ENCODE results near the gene CNMD.

CNMD gene

DNA sequence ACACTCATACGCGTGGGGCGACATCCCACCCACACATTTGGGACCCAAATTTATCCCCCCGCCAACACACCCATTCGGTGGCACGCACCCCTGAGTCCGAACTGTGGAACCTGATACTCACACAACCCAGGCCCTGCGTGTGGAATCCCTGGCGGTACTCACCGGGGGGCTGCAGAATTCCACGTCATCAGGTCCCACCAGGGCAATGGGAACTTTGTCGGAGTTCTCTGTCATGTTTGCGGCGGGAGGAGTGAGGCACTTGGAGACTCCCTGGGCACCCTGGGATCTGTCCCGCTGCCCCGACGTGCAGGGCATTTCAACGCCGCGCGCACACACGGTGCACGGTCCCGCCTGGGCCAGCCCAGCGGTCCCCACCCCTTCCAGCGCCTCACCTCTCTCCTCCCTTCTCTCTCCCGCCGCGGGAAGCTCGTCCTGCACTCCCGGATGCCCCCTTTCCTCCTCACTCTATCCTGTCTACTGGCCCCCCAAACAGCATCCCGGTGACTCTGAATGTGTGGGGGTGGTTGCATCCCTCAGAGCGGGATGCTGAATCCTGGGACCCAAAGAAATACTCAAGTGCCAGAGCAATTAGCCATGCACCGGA, at the start of gene CNMD:
Gene CNMD, minus strand, starts transcription at position 353 of the 604 bp plus-strand sequence. Its CDS starts 119 bp downstream, at position 234.
- peak within 1 kb of the TSS; percentile 94 for H3K4me3 ChIP-seq (ENCODE audit: low read depth, low read length)
- H3K9ac ChIP-seq (ENCODE audit: low read length) = peak within 1 kb of the TSS; percentile 78
- H3K36me3 ChIP-seq (ENCODE audit: control insufficient read depth, insufficient read depth, low read length) = peaks cover 5% of the 10 kb centered on the region; the same call in 1 of the 2 replicates
- peaks cover 19% of the 10 kb centered on the region; the same call in 1 of the 2 replicates for H3K27me3 ChIP-seq (ENCODE audit: control insufficient read depth, insufficient read depth, low read length)
- peaks cover 3% of the 10 kb centered on the region; the same call in 1 of the 2 replicates for H3K9me3 ChIP-seq (ENCODE audit: control insufficient read depth, insufficient read depth, low read depth, low read length)
- H3K27ac ChIP-seq (ENCODE audit: low read depth, low read length) = peak within 1 kb of the TSS; percentile 54
- peaks cover 50% of the 10 kb centered on the region for H3K4me1 ChIP-seq (ENCODE audit: control insufficient read depth, insufficient read depth, low read length)

DNA sequence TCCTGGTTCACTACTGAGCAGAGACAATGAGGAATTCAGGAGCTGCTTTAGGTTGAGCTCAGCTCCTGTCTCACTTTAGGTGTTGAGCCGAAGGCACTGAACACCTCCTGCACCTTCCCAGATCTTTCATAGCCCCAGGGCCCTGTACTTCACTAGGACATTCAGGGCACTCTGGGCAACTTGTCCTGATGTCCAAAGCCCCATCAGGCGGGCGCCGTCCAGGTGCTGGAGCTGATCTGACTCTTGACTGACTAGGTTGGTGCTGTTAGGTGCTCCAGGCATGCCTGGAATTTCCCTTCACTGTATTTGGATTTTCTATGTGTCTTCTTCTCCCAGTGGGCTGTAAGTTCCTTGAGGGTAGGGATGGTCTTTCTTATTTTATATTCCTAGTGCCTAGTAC, 48.4 kb upstream of the CNMD start:
- Histone ChIP-seq H3K9ac (ENCODE audit: low read length) (no peak overlapping the region), H3K36me3 (ENCODE audit: control insufficient read depth, insufficient read depth, low read length) (no peaks in the 10 kb centered on the region), H3K4me3 (ENCODE audit: low read depth, low read length) (no peak overlapping the region), H3K27me3 (ENCODE audit: control insufficient read depth, insufficient read depth, low read length) (no peaks in the 10 kb centered on the region), H3K4me1 (ENCODE audit: control insufficient read depth, insufficient read depth, low read length) (peaks cover 10% of the 10 kb centered on the region), H3K9me3 (ENCODE audit: control insufficient read depth, insufficient read depth, low read depth, low read length) (no peaks in the 10 kb centered on the region), H3K27ac (ENCODE audit: low read depth, low read length) (no peak overlapping the region)

DNA sequence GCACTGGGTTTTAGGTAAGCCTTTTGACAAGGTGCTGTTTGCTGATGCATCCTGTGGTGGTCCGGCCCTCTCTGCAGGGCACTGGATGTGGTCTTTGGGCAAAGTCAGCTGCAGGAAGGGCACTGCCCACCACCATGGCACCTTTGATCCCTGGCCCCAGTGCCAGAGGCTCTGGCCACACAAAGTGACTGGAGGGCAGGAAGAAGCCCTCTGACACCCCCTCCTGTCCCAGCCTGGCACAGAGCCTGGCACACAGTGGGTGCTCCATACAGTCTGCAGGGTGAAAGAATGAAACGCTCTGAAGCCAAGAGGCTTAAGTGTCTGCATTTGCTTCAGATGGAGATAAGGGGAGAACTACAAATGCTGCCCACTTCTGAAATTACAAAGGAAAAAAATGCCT, 47.6 kb upstream of the CNMD start:
- Histone ChIP-seq H3K9me3 (ENCODE audit: control insufficient read depth, insufficient read depth, low read depth, low read length) (no peaks in the 10 kb centered on the region), H3K4me3 (ENCODE audit: low read depth, low read length) (no peak overlapping the region), H3K9ac (ENCODE audit: low read length) (no peak overlapping the region), H3K27me3 (ENCODE audit: control insufficient read depth, insufficient read depth, low read length) (no peaks in the 10 kb centered on the region), H3K27ac (ENCODE audit: low read depth, low read length) (no peak overlapping the region), H3K4me1 (ENCODE audit: control insufficient read depth, insufficient read depth, low read length) (peaks cover 10% of the 10 kb centered on the region), H3K36me3 (ENCODE audit: control insufficient read depth, insufficient read depth, low read length) (no peaks in the 10 kb centered on the region)

DNA sequence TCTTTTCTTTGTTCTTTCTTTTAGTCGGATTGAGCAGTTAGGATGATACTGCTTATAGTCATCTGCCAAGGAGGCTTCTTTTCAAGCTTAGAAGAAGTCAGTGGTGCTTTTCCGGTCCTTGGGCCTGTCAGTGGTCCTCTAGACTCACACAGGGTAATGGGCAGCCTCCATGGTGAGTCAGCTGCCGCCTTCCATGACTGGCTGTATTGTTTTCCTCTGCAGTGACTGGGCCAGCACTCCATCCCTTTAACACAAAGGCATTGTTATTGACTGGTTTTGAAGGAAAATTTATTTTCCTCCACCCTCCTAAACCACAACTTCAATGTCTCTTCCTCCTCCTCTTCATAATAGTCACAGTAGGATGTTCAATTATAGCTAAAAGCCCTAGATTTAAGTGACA, 47.1 kb upstream of the CNMD start:
- Histone ChIP-seq H3K27me3 (ENCODE audit: control insufficient read depth, insufficient read depth, low read length) (no peaks in the 10 kb centered on the region), H3K4me1 (ENCODE audit: control insufficient read depth, insufficient read depth, low read length) (peaks cover 10% of the 10 kb centered on the region), H3K36me3 (ENCODE audit: control insufficient read depth, insufficient read depth, low read length) (no peaks in the 10 kb centered on the region), H3K27ac (ENCODE audit: low read depth, low read length) (no peak overlapping the region), H3K9me3 (ENCODE audit: control insufficient read depth, insufficient read depth, low read depth, low read length) (no peaks in the 10 kb centered on the region), H3K9ac (ENCODE audit: low read length) (no peak overlapping the region), H3K4me3 (ENCODE audit: low read depth, low read length) (no peak overlapping the region)

DNA sequence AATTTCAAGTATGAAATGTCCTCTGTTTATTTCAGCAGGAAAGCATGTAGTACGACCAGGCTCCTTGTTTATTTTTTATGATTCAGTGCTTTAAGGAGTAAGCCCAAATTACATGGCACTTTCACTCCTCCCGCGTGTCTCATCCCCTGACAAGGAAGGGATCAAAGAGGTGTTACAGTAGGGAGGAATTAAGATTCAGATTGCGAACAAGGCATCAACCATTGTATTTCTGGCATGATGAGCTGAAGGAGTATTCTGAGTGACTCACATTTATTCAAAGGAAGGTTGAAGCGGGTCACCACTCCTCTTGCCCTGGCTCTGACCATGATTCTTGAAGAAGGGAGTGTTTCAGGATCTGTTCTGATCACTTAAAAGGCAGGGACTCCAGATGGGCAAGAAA, 46.1 kb upstream of the CNMD start:
- H3K27me3 ChIP-seq (ENCODE audit: control insufficient read depth, insufficient read depth, low read length) = no peaks in the 10 kb centered on the region
- H3K27ac ChIP-seq (ENCODE audit: low read depth, low read length) = no peak overlapping the region
- H3K4me1 ChIP-seq (ENCODE audit: control insufficient read depth, insufficient read depth, low read length) = peaks cover 10% of the 10 kb centered on the region
- H3K9ac ChIP-seq (ENCODE audit: low read length) = no peak overlapping the region
- H3K9me3 ChIP-seq (ENCODE audit: control insufficient read depth, insufficient read depth, low read depth, low read length) = no peaks in the 10 kb centered on the region
- no peaks in the 10 kb centered on the region for H3K36me3 ChIP-seq (ENCODE audit: control insufficient read depth, insufficient read depth, low read length)
- H3K4me3 ChIP-seq (ENCODE audit: low read depth, low read length) = no peak overlapping the region

DNA sequence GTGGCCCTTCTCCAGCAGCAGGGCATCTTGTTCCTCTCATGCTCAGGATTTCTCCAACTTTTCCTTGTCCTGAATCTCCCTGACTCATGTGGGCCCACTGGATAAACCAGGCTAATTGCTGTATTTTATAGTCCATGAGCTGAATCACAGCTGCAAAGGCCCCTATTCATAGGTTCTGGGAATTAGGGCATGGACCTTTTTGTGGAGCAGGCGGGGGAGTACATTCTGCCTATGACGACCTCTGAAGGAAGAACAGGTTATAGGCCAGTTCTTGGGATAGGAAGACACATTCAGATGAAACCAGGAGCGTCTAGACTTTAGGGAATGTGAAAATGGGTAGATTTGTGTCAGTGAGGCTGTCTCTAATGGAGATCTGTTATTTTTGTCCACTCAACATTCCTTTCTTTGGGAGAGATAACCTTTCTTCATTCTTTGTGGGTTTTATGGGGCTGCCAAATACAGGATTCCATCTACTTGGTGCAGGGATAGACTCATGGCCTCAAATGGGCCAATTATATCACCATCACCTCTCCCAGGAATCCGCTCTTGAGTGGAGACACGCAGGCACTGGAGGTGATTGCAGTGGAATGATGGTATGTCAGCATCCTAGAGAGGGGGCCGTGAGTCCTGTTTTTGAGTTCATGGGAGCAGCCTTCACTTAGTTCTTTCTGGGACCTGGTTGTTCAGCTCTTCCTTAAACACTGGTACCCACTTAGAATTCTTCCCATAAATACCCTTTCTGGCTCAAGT, 45.1 kb upstream of the CNMD start:
- H3K9ac ChIP-seq (ENCODE audit: low read length) = no peak overlapping the region
- peaks cover 10% of the 10 kb centered on the region for H3K4me1 ChIP-seq (ENCODE audit: control insufficient read depth, insufficient read depth, low read length)
- no peaks in the 10 kb centered on the region for H3K36me3 ChIP-seq (ENCODE audit: control insufficient read depth, insufficient read depth, low read length)
- H3K9me3 ChIP-seq (ENCODE audit: control insufficient read depth, insufficient read depth, low read depth, low read length) = no peaks in the 10 kb centered on the region
- no peak overlapping the region for H3K27ac ChIP-seq (ENCODE audit: low read depth, low read length)
- H3K4me3 ChIP-seq (ENCODE audit: low read depth, low read length) = no peak overlapping the region
- H3K27me3 ChIP-seq (ENCODE audit: control insufficient read depth, insufficient read depth, low read length) = no peaks in the 10 kb centered on the region

DNA sequence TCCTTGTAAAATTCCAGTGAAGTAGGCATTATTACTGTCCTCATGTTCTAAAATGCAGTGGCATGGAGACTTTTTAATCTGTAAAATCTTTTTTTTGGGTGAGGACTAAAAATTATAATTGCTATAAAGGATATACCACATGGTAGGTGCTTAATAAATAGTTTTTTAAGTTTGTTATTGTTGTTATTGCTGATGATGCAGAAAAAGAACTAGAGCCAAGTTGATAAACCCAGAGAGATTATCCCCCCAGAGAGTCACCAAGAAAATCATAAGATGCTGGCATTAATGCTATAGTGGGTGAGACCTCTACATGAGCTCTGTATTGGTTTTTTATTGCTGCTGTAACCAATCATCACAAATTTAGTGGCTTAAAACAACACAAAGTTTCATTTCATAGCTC, 44.3 kb upstream of the CNMD start:
- Histone ChIP-seq H3K4me1 (ENCODE audit: control insufficient read depth, insufficient read depth, low read length) (peaks cover 10% of the 10 kb centered on the region), H3K9me3 (ENCODE audit: control insufficient read depth, insufficient read depth, low read depth, low read length) (no peaks in the 10 kb centered on the region), H3K27me3 (ENCODE audit: control insufficient read depth, insufficient read depth, low read length) (no peaks in the 10 kb centered on the region), H3K36me3 (ENCODE audit: control insufficient read depth, insufficient read depth, low read length) (no peaks in the 10 kb centered on the region), H3K4me3 (ENCODE audit: low read depth, low read length) (no peak overlapping the region), H3K27ac (ENCODE audit: low read depth, low read length) (no peak overlapping the region), H3K9ac (ENCODE audit: low read length) (no peak overlapping the region)

DNA sequence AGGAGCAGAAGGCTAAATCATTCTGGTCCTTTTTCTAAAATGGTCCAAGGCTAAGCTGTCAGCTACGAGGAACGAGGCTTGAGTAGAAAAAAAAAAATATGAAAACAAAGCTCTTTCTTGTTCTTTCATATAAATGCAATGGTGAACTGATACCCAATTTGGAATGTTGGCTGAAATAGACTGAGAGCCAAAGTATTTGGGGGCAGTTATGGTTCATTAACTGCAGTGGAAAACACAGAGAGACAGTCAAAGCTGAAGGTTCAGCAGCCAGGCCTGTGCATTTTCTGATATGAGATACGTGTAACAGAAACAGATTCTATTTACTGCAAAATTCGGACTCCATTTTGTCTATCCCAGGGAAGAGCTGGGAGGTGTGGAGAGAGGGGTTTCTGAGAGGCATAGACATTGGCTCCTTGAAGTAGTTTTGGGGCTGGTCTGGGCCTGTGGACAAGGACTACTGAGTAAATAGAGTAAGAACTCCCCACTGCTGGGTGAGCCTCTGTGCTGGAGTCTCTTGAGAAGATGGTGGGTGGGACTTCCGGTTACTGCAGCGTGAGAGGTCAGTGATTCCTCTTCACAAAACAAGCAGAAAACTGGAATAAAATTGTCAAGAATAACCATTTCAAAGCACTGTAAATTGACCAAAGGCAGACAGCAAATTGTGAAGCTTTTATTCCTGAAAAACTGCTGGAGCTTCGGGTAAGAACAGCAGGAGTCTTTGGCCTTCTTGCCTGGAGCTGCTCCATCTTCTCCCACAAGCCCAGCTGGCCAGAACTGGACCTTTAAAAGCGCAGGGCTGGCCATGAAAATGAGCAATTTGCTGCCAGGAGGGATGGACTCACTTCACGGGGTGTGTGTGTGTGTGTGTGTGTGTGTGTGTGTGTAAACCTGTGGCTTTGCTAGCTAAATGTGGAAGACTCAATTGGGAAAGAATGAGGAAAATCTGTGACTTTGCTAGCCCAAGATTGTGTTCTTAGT, 43.1 kb upstream of the CNMD start:
- Histone ChIP-seq H3K9me3 (ENCODE audit: control insufficient read depth, insufficient read depth, low read depth, low read length) (no peaks in the 10 kb centered on the region), H3K27me3 (ENCODE audit: control insufficient read depth, insufficient read depth, low read length) (no peaks in the 10 kb centered on the region), H3K36me3 (ENCODE audit: control insufficient read depth, insufficient read depth, low read length) (no peaks in the 10 kb centered on the region), H3K27ac (ENCODE audit: low read depth, low read length) (no peak overlapping the region), H3K4me3 (ENCODE audit: low read depth, low read length) (no peak overlapping the region), H3K9ac (ENCODE audit: low read length) (no peak overlapping the region), H3K4me1 (ENCODE audit: control insufficient read depth, insufficient read depth, low read length) (peaks cover 7% of the 10 kb centered on the region)

DNA sequence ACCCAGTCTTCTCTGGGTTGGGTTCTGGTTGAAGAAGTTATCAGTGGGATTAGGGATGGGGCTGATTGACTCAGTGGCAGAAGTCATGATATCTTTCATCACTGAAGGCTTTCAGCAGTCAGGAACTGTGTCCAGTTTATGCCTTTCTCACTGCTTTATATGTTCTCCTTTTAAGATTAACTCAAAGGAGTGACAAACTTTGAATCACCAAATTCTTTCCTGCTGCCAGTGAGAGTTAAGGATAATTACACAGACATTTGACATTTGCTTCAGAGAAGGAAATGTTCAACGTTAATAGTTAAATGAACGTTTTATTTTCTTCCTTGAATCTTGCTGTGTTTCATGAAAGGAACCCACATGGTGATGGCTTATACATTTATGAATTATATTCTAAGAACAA, 41.0 kb upstream of the CNMD start:
- Histone ChIP-seq H3K9me3 (ENCODE audit: control insufficient read depth, insufficient read depth, low read depth, low read length) (no peaks in the 10 kb centered on the region), H3K4me1 (ENCODE audit: control insufficient read depth, insufficient read depth, low read length) (no peaks in the 10 kb centered on the region), H3K9ac (ENCODE audit: low read length) (no peak overlapping the region), H3K36me3 (ENCODE audit: control insufficient read depth, insufficient read depth, low read length) (no peaks in the 10 kb centered on the region), H3K27ac (ENCODE audit: low read depth, low read length) (no peak overlapping the region), H3K27me3 (ENCODE audit: control insufficient read depth, insufficient read depth, low read length) (no peaks in the 10 kb centered on the region), H3K4me3 (ENCODE audit: low read depth, low read length) (no peak overlapping the region)

DNA sequence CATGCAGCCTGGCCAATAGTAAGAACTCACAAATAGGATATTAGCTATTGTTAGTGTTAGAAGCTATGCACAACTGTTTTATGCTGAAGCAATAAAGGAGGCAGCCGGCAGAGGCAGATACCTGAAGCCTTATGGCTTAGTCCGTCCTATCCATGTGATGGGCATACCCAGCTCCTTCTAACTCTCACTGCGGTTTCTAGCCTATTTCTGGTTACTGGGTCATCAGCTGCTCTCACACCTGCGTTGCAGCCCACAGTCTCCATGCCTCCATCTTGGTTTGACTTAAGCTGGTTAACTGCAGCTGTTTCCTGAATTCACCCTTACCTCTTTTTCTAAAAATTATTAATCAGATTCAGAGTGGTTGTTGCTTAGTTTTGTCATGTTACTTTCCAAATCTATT, 40.5 kb upstream of the CNMD start:
- no peak overlapping the region for H3K27ac ChIP-seq (ENCODE audit: low read depth, low read length)
- no peaks in the 10 kb centered on the region for H3K36me3 ChIP-seq (ENCODE audit: control insufficient read depth, insufficient read depth, low read length)
- no peaks in the 10 kb centered on the region for H3K4me1 ChIP-seq (ENCODE audit: control insufficient read depth, insufficient read depth, low read length)
- H3K9me3 ChIP-seq (ENCODE audit: control insufficient read depth, insufficient read depth, low read depth, low read length) = no peaks in the 10 kb centered on the region
- no peak overlapping the region for H3K4me3 ChIP-seq (ENCODE audit: low read depth, low read length)
- no peaks in the 10 kb centered on the region for H3K27me3 ChIP-seq (ENCODE audit: control insufficient read depth, insufficient read depth, low read length)
- no peak overlapping the region for H3K9ac ChIP-seq (ENCODE audit: low read length)

DNA sequence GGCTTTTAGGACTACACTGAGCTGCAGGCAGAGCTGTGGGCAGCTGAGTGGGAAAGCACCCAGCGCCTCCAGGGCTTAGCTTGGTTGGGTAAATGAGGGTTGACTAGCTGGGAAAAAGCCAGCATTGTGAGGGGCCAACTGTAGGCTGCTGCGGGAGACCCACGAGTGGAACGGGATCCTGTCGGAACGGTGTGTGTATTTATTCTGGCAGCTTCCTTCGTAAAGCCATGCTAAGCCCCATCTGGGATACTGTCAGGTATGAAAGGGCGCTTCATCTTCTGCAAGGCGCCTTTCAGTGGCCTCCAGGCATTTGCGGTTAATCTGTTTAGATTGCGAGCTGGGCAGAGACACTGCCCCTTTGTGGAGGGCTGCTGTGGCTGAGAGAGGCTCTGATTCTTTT, 39.5 kb upstream of the CNMD start:
- Histone ChIP-seq H3K9me3 (ENCODE audit: control insufficient read depth, insufficient read depth, low read depth, low read length) (no peaks in the 10 kb centered on the region), H3K4me3 (ENCODE audit: low read depth, low read length) (no peak overlapping the region), H3K27me3 (ENCODE audit: control insufficient read depth, insufficient read depth, low read length) (no peaks in the 10 kb centered on the region), H3K27ac (ENCODE audit: low read depth, low read length) (no peak overlapping the region), H3K9ac (ENCODE audit: low read length) (no peak overlapping the region), H3K36me3 (ENCODE audit: control insufficient read depth, insufficient read depth, low read length) (no peaks in the 10 kb centered on the region), H3K4me1 (ENCODE audit: control insufficient read depth, insufficient read depth, low read length) (no peaks in the 10 kb centered on the region)
